A673 (cell line): ENCODE measurements around the gene EBF4.
"Not testable (repeated sequence)": the region's sequence is repeated elsewhere in the genome, so short reads cannot be mapped to it uniquely, and the experiment has no call there.

Source experiments
- EZH2 ChIP-seq: fragments of 200-600 bp; sonication (generic); IDR thresholded peaks from 2 replicates; pipeline ENCODE4 v1.6.1; 2017; ENCODE audit warnings: borderline replicate concordance, low read depth, mild to moderate bottlenecking, mixed read lengths, antibody characterized with exemption, low read length; ENCODE audit not compliant: poor library complexity, severe bottlenecking
- TF ChIP-seq, protein P1 (sequence below): fragments of 300-800, 200-600 bp; sonication (generic); conservative IDR thresholded peaks from 2 replicates; pipeline ENCODE4 v1.5.1; 2017; ENCODE audit warnings: low read depth, mild to moderate bottlenecking, antibody characterized with exemption, low read length, moderate library complexity, mixed read lengths

DNA sequence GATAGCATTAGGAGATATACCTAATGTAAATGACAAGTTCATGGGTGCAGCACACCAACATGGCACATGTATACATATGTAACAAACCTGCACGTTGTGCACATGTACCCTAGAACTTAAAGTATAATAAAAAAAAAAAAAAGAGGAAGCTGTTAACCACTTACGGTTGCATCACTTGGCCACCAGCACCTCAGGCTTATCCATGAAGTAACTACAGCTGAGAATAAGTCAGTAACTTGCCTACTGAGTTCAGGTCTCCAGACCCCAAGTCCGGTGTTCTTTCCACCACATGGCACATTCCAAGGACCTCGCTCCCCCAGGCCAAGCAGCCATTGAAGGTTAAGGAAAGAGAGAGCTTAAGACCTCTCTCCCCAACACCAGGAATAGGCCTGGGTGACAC lies 7.8 kb upstream of the EBF4 start:
- TF ChIP-seq, protein P1, sequence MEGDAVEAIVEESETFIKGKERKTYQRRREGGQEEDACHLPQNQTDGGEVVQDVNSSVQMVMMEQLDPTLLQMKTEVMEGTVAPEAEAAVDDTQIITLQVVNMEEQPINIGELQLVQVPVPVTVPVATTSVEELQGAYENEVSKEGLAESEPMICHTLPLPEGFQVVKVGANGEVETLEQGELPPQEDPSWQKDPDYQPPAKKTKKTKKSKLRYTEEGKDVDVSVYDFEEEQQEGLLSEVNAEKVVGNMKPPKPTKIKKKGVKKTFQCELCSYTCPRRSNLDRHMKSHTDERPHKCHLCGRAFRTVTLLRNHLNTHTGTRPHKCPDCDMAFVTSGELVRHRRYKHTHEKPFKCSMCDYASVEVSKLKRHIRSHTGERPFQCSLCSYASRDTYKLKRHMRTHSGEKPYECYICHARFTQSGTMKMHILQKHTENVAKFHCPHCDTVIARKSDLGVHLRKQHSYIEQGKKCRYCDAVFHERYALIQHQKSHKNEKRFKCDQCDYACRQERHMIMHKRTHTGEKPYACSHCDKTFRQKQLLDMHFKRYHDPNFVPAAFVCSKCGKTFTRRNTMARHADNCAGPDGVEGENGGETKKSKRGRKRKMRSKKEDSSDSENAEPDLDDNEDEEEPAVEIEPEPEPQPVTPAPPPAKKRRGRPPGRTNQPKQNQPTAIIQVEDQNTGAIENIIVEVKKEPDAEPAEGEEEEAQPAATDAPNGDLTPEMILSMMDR: not testable (repeated sequence)
- TF ChIP-seq EZH2: not testable (repeated sequence)
